HepG2 (cell line): ENCODE results near the gene TNIP1. TPM values are rescaled to one million over a fixed set of nuclear protein-coding genes. Genes with fewer than 3 reads are reported as not detected.

Experiments
- ATAC-seq: fragments of 200-7000 bp; cut with Tn5 transposase; 3 replicates; pipeline ENCODE4 v1.9.1; 2020; ENCODE audit warnings: mild to moderate bottlenecking, moderate library complexity
- BruUV-seq: library from RNA; stranded (reverse); fragments of 400-500 nt; replicated peaks from 2 replicates; lab custom pipeline; 2021; lab: Mats Ljungman, UMichigan
- CTCF ChIA-PET: fragments of 300-600 bp; formaldehyde crosslinking; extraction: SDS; loops from one replicate; lab custom pipeline; 2021; ENCODE audit warnings: low total read pairs, inconsistent platforms, low intra/inter-chr PET ratio; lab: Yijun Ruan, JAX
- POLR2A ChIA-PET: fragments of 350-600 bp; sonication (Branson Sonifier 250); formaldehyde crosslinking; loops from one replicate; lab custom pipeline; 2020; ENCODE audit warnings: antibody characterized with exemption, inconsistent platforms; lab: Yijun Ruan, JAX
- DNase-seq: peaks from one replicate; pipeline ENCODE4 v3.0.0-alpha.2; 2015; ENCODE audit warnings: low spot score
- FAIRE-seq: peaks from 3 replicates; lab custom pipeline; 2011; peaks lifted over from hg19 to GRCh38; lab: Jason Lieb, UNC
- H2AFZ ChIP-seq: one replicate; pipeline ENCODE4 v1.6.1; 2011; ENCODE audit warnings: low read length, inconsistent platforms
- H3K27ac ChIP-seq: fragments of 300-600 bp; 3 replicates; pipeline ENCODE4 v1.8.0; 2011; ENCODE audit warnings: mixed run types, mild to moderate bottlenecking, mixed read lengths, low read length, inconsistent platforms; ENCODE audit not compliant: insufficient read depth; ENCODE audit errors: extremely low read length
- H3K27me3 ChIP-seq, 2 experiments: fragments of 200-600 bp in 1 of 2; 2 replicates in 1 of 2; 3 replicates in 1 of 2; pipeline versions ENCODE4 v1.6.0 to v1.8.0; 2011; ENCODE audit warnings: low read length in 2 of 2, mild to moderate bottlenecking in 2 of 2, moderate library complexity in 2 of 2, inconsistent platforms in 1 of 2; ENCODE audit not compliant: insufficient read depth in 2 of 2, control insufficient read depth in 1 of 2
- H3K36me3 ChIP-seq, 2 experiments: fragments of 200-600 bp in 1 of 2; replicated peaks in 1 of 2; 2 replicates in 1 of 2; 3 replicates in 1 of 2; pipeline versions ENCODE4 v1.5.1 to v1.8.0; 2011; ENCODE audit warnings: low read length in 2 of 2, inconsistent platforms in 1 of 2; ENCODE audit not compliant: insufficient read depth in 2 of 2, control insufficient read depth in 1 of 2
- H3K4me1 ChIP-seq: 2 replicates; pipeline ENCODE4 v1.5.1; 2012; ENCODE audit warnings: low read length, inconsistent platforms; ENCODE audit not compliant: insufficient read depth
- H3K4me2 ChIP-seq: 2 replicates; pipeline ENCODE4 v1.6.0; 2011; ENCODE audit warnings: low read depth, low read length, inconsistent platforms
- H3K4me3 ChIP-seq, 3 experiments: fragments of 200-600 bp in 1 of 3; sonication (generic), shearing (Covaris generic) in 1 of 3; replicated peaks in 1 of 3; 2 replicates each; pipeline ENCODE4 v1.5.1; 2011 to 2016; ENCODE audit warnings: low read length in 3 of 3, inconsistent platforms in 2 of 3, low read depth in 2 of 3, mild to moderate bottlenecking in 2 of 3, control low read depth in 1 of 3, mixed read lengths in 1 of 3; ENCODE audit not compliant: insufficient read depth in 1 of 3
- H3K79me2 ChIP-seq: one replicate; pipeline ENCODE4 v1.6.1; 2011; ENCODE audit warnings: low read length, inconsistent platforms; ENCODE audit not compliant: insufficient read depth
- H3K9ac ChIP-seq: 2 replicates; pipeline ENCODE4 v1.6.0; 2011; ENCODE audit warnings: mild to moderate bottlenecking, low read depth, low read length, inconsistent platforms; ENCODE audit not compliant: insufficient read depth
- H3K9me3 ChIP-seq: 2 replicates; pipeline ENCODE4 v1.5.1; 2012; ENCODE audit warnings: mild to moderate bottlenecking, low read length
- H4K20me1 ChIP-seq: 2 replicates; pipeline ENCODE4 v1.6.0; 2011; ENCODE audit warnings: inconsistent platforms, mild to moderate bottlenecking, low read length, moderate library complexity; ENCODE audit not compliant: insufficient read depth
- DMTF1 ChIP-seq: sonication (generic); formaldehyde crosslinking; IDR thresholded peaks from 2 replicates; pipeline ENCODE4 v1.4.0; 2020; ENCODE audit warnings: mild to moderate bottlenecking, missing genetic modification reagents
- ETS1 ChIP-seq: sonication (generic); formaldehyde crosslinking; IDR thresholded peaks from 2 replicates; pipeline ENCODE4 v1.4.0; 2020; ENCODE audit warnings: missing genetic modification reagents
- IRF9 ChIP-seq: sonication (generic); formaldehyde crosslinking; IDR thresholded peaks from 2 replicates; pipeline ENCODE4 v1.8.0; 2022; ENCODE audit warnings: missing genetic modification reagents, mild to moderate bottlenecking, borderline replicate concordance
- MAFK ChIP-seq, 2 experiments: IDR thresholded peaks in 1 of 2; conservative IDR thresholded peaks in 1 of 2; 2 replicates each; pipeline ENCODE4 v1.6.1; 2011; ENCODE audit warnings: improper control_type of control experiment in 2 of 2, low read length in 2 of 2
- NFRKB ChIP-seq: fragments of 450-650 bp; IDR thresholded peaks from 2 replicates; pipeline ENCODE4 v1.6.1; 2017
- SOX6 ChIP-seq, 2 experiments: fragments of 450-650 bp in 1 of 2; sonication (generic) in 1 of 2; formaldehyde crosslinking in 1 of 2; IDR thresholded peaks; 2 replicates each; pipeline versions ENCODE4 v1.4.0 to v1.6.1; 2017 to 2020; ENCODE audit warnings: antibody characterized with exemption in 1 of 2, mild to moderate bottlenecking in 1 of 2, missing genetic modification reagents in 1 of 2
- ZBTB21 ChIP-seq: sonication (generic); formaldehyde crosslinking; IDR thresholded peaks from 2 replicates; pipeline ENCODE4 v1.4.0; 2020; ENCODE audit warnings: missing genetic modification reagents
- ZNF33A ChIP-seq: sonication (generic); formaldehyde crosslinking; IDR thresholded peaks from 2 replicates; pipeline ENCODE4 v1.5.1; 2020; ENCODE audit warnings: missing genetic modification reagents, mild to moderate bottlenecking, moderate library complexity, borderline replicate concordance
- ZNF615 ChIP-seq: sonication (generic); formaldehyde crosslinking; IDR thresholded peaks from 2 replicates; pipeline ENCODE4 v1.5.0; 2020; ENCODE audit warnings: mild to moderate bottlenecking, missing genetic modification reagents, borderline replicate concordance
- ZNF792 ChIP-seq: IDR thresholded peaks from 2 replicates; pipeline ENCODE4 v1.6.1; 2016
- ZNF891 ChIP-seq: sonication (generic); formaldehyde crosslinking; IDR thresholded peaks from 2 replicates; pipeline ENCODE4 v1.5.0; 2020; ENCODE audit warnings: mild to moderate bottlenecking, missing genetic modification reagents
- WGBS: methylation state at CpG from one replicate; pipeline ENCODE4 v1.1.6; 2017; ENCODE audit warnings: low lambda C conversion rate; 5-methylcytosine and 5-hydroxymethylcytosine counted together
- in situ Hi-C: cut with HindIII; loops from 2 replicates; pipeline ENCODE4 v1.10.0; 2017; ENCODE audit warnings: low pct_unique_long_range_greater_than_20kb; ENCODE audit not compliant: extremely low pct_ligation_motif_present
- intact Hi-C: fragments of 100-400 bp; cut with micrococcal nuclease; formaldehyde crosslinking; loops from one replicate; pipeline ENCODE4 v1.10.0; 2022; ENCODE audit not compliant: unreplicated experiment
- polyA plus RNA-seq, 8 experiments: library from polyadenylated mRNA; depleted of rRNA in 3 of 8; stranded (reverse) in 7 of 8; unstranded in 1 of 8; fragments of >200 nt; fragmentation: Illumina TruSeq in 4 of 8; extraction: Trizol in 4 of 8; gene quantifications; 2 replicates each; pipeline versions ENCODE4 v1.2.1 to v1.2.3, GENCODE V29; 2011 to 2016; ENCODE audit warnings: low read depth in 4 of 8, missing spikeins in 1 of 8, mixed read lengths in 1 of 8; ENCODE audit not compliant: insufficient read depth in 1 of 8
- total RNA-seq, 5 experiments: library from RNA; depleted of rRNA; stranded (reverse); fragments of >200 nt; fragmentation: Illumina TruSeq; extraction: Trizol; gene quantifications; 2 replicates each; pipeline ENCODE4 v1.2.3, GENCODE V29; 2016; ENCODE audit warnings: low read depth in 1 of 5

TNIP1 gene
- total and polyA plus RNA-seq, 2 of the 13 experiments (the other 11 are each of a cell fraction or from before 2014, with no cell fraction given) = 26.2 to 45.9 TPM

GRCh38 chr5:151020304-151021110 lies 60.3 kb downstream of the TNIP1 start, which contains the start of gene GPX3 (continued):
- TF ChIP-seq SOX6 (IDR thresholded peaks at IDR 0.05) (no peak), SOX6 (CRISPR knock-in tag; IDR thresholded peaks at IDR 0.05) (0 out of 2 replicates have a peak, but pooled peaks have one; percentile 31), ZNF615 (CRISPR knock-in tag) (peak; percentile 53; the same call in 1 of the 2 replicates), ETS1 (no peak), IRF9 (peak; percentile 75; the same call in 1 of the 2 replicates), ZNF33A (CRISPR knock-in tag) (no peak), ZNF792 (CRISPR knock-in tag) (no peak; the same call in 1 of the 2 replicates), ZBTB21 (CRISPR knock-in tag) (no peak), ZNF891 (CRISPR knock-in tag) (peak; percentile 55; the same call in 1 of the 2 replicates), NFRKB (no peak)

- CTCF ChIA-PET = no interaction called here
- no peaks in the 10 kb centered on the region; a peak in 1 of 5 replicates for H3K27me3 ChIP-seq
- 100% methylated on average over 2 of the region's 2 CpGs for WGBS
- POLR2A ChIA-PET = interaction anchor here (2.4 kb wide), 1 partner anchor 14 kb away, joined by 31 read pairs; no protein-coding TSS in a partner anchor
- BruUV-seq = no TSS peak
- 0 out of 4 replicates have a peak, but pooled peaks have one; percentile 15 for TF ChIP-seq MAFK (conservative IDR thresholded peaks at IDR 0.05 in 1 of 2, IDR thresholded peaks at IDR 0.05 in 1 of 2; ENCODE audit: low read length in 2 of 2)
- TF ChIP-seq DMTF1 (CRISPR knock-in tag) = no peak
- H3K79me2 ChIP-seq = peaks cover 31% of the 10 kb centered on the region
- intact Hi-C loops (no loop called here), in situ Hi-C loops (no loop called here)
- no peak overlapping the region for H3K27ac ChIP-seq
- H3K4me3 ChIP-seq = no peak overlapping the region
- H3K9ac ChIP-seq = no peak overlapping the region
- peaks cover 2 to 20% of the 10 kb centered on the region in 2 experiments; a peak in 2 of 5 replicates for H3K36me3 ChIP-seq
- DNase-seq (no peak), ATAC-seq (no peak), FAIRE-seq (no peak)
- peaks cover 25% of the 10 kb centered on the region for H4K20me1 ChIP-seq
- peaks cover 90% of the 10 kb centered on the region for H3K4me1 ChIP-seq
- no peak overlapping the region for H3K4me2 ChIP-seq
- no peaks in the 10 kb centered on the region for H3K9me3 ChIP-seq
- no peak overlapping the region for H2AFZ ChIP-seq
Observed at GRCh38 chr5:151019331-151019730, 61.5 kb downstream of the TNIP1 start.
